GM18505 (cell line): Measurements from ENCODE around the gene SLC25A48.
A peak's percentile ranks its signal among the peaks of the same experiment; 100 is the strongest.
"Not testable (repeated sequence)": the region's sequence is repeated elsewhere in the genome, so short reads cannot be mapped to it uniquely, and the experiment has no call there.

ENCODE experiments used
- ATAC-seq: cut with Tn5 transposase; IDR thresholded peaks from one replicate; pipeline ENCODE4 v1.9.1; 2021; ENCODE audit not compliant: unreplicated experiment
- POLR2A ChIP-seq: IDR thresholded peaks from 4 replicates; pipeline ENCODE4 v1.6.1; 2011; ENCODE audit warnings: borderline replicate concordance; ENCODE audit not compliant: insufficient read depth, insufficient read length; ENCODE audit errors: extremely low read depth

The SLC25A48 gene

GRCh38 chr5:135832941-135833920, 1.2 kb upstream of the SLC25A48 start:
- TF ChIP-seq POLR2A: no peak
- ATAC-seq: no peak

DNA sequence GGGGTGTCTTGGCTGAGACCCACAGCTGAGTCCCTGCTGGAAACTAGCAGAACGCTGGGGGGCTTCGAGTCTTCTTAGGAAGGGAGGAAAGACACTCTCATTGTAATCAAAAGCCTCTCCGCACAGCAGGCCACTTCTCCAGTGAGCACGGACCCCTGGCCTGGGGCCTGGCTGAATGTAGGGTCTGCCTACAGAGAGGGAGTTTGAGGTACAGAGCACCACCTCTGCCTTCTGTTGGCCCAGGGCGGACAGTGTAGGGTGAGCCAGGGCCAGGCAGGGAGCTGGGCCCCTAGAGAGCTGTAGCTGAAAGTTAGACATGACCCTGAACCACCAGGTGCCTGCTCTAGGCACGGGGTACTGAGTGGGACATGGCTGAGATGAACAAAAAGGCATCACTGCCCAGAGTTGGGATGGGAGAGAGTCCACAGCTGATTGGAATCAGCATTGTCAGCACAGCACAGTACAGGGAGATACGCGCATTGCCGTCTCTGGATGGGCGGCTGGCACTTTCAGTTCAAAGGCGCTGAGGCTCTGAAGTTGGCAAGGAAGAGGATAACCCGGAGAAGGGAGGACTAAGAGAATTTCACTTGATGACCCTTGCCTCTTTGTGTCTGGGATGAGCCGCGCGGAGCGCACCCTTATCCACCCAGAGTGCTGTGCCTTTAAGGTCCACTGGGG, 363 bp upstream of the SLC25A48 start:
- peak; percentile 89 for ATAC-seq
- no peak for TF ChIP-seq POLR2A

DNA sequence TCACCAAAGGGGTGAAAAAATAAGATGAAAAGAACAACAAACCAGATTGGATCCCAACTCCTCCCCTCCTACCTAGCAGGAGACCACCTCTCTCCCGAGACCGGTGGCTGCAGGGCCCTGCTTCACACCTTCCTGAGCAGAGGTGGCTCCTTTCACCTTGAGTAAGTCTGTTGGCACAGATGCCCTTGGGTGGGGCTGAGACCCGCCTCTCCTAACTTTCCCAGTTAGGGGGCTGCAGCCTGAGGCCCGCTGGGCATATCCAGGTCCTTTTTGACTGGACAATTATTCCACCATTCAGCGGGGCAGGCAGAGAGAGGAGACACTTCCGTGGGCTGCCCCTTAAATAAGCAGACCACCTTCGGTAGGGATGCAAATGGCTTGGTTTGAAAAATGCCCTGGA, 1.3 kb downstream of the SLC25A48 start:
- no peak for ATAC-seq
- TF ChIP-seq POLR2A: no peak

GRCh38 chr5:135838395-135838794, 3.9 kb downstream of the SLC25A48 start:
- not testable (repeated sequence) for ATAC-seq

- ATAC-seq: no peak
- TF ChIP-seq POLR2A: no peak
These were observed 5.1 kb downstream of the SLC25A48 start for GRCh38 chr5:135839566-135839965.

DNA sequence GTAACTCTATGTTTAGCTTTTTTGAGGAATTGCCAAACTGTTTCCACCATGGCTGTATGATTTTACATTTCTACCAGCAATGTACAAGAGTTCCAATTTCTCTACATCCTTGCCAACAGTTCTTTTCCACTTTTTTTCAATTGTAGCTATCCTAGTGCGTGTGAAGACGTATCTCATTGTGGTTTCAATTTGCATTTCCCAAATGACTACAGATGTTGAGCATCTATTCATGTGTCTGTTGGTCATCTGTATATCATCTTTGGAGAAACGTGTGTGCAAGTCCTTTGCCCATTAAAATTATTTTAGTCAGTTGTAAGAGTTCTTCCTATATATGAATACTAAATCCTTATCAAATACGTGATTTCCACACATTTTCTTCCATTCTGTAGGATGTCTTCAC, 6.5 kb downstream of the SLC25A48 start:
- TF ChIP-seq POLR2A: no peak
- ATAC-seq: no peak

DNA sequence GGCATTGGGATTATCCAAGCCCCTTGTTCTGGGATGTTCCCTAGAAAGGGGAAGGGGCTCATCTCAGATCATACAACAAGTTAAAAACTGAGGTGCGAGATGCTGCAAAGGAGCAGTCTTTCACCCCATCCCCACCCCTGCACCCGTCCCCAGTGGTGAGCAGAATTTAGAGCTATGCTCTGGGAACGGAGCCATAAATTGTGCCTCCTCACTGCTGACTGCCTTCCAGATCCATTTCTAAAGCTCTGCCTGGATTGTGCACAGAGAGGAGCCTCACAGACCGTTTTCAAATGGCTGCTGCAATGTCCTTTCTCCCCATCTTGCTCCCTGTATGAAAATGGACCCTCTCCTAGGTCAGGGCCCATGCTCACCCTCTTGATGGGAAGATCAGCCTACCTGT, 8.3 kb downstream of the SLC25A48 start:
- TF ChIP-seq POLR2A: no peak
- ATAC-seq: no peak

DNA sequence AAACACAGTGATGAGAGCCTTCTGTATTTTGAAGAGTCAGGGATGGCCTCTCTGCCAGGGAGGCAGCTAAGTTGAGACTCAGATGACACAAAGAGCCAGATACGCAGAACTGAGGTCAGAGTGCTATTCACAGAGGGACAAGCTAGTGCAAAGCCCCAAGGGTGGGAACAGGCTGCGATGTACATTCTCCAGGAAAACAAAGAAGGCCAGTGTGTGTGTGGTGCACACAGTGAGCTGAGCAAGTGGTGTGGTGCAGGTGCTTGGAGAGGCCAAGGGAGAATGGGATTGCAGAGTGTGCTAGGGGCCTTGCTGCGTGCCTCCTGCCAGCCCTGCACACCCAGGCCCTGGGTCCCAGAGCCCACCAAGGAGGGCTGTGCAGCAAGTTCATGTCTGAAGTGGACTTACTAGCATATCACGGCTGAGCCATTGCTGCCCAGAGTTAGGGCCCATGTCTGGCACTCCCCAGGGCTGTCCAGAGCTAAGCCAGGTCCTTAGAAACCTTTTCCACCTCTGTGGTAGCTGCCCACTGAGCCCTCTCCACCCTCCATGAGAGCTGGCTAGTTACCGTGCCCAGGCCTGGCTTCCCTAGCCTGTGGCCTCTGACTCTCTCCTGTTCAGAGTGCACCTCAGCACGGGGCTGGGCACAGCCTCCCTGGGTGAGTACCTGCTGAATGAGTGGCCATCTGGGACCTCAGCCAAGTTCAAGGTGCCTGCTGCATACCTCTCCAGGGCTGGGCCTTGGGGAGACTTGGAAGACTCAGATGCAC, 9.3 kb downstream of the SLC25A48 start:
- no peak for TF ChIP-seq POLR2A
- ATAC-seq: no peak

- no peak for ATAC-seq
- TF ChIP-seq POLR2A: no peak
These were observed 11.8 kb downstream of the SLC25A48 start for GRCh38 chr5:135846311-135846710.

DNA sequence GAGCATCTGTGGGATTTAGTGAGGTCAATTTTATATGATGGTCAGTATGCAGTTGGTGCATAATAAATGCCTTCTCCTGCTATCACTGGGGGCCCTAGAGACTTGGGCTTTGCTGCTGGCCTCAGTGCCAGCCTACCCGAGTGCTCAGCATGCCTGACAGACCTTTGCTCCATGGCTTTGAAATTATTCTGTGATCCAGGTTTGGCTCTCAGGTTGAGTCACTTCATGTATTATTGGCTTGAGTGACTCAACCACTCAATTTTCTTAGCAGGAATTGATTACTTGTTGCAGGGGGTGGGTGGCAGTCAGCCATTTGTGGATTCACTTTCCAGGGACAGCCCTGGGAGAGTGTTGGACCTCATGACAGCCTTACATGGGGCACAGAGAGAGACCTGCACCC, 13.5 kb downstream of the SLC25A48 start:
- no peak for ATAC-seq
- TF ChIP-seq POLR2A: no peak

GRCh38 chr5:135850231-135850630, 15.8 kb downstream of the SLC25A48 start:
- TF ChIP-seq POLR2A: no peak
- ATAC-seq: no peak

GRCh38 chr5:135850671-135851070, 16.2 kb downstream of the SLC25A48 start:
- ATAC-seq: no peak
- no peak for TF ChIP-seq POLR2A

DNA sequence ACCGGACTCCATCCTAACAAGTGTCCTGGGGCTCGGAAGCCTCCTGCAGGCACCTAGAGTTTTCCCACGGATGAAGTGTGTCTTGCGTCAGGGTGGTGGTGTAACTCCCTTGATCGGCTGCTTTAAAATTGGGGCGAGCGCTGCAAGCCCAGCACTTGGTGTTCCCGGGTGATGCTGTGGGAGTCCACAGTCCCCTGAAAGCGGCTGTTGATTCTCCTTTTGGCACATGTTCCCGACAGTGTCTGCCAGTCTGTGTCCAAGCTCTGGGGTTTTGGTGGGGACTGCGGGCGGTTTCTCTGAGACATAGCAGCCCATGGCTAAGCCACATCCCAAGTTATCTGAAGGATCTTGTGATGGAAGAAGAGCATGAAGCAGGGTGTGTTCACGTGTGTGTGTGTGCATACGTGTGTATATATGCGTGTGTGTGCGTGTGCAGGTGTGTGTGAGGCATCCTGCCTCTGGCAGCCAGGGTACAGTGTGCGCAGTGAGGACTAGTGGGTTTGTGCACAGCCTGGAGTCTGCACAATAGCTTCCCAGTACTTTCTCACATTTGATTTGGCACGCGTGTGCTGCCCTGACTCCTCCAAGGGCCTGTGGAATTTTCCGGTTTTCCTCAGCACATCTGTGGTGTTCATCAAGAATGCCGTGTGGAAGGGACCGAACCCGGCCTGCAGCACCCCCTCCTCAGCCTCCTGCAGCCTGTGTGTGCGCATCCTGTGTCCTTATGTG, 16.9 kb downstream of the SLC25A48 start:
- ATAC-seq: no peak
- TF ChIP-seq POLR2A: no peak
